TTC549 (cell line): Measurements from ENCODE around the gene ZMYND10.
A peak's percentile ranks its signal among the peaks of the same experiment; 100 is the strongest.

ENCODE experiments used
- FAIRE-seq: peaks from 2 replicates; lab custom pipeline; 2012; peaks lifted over from hg19 to GRCh38; lab: Jason Lieb, UNC

The ZMYND10 gene

GRCh38 chr3:50370594-50370993 lies 25.1 kb upstream of the ZMYND10 start:
- no peak for FAIRE-seq

- no peak for FAIRE-seq
Measured at GRCh38 chr3:50369012-50369670, 23.6 kb upstream of the ZMYND10 start.

- no peak for FAIRE-seq
Measured at GRCh38 chr3:50365842-50366220, 20.3 kb upstream of the ZMYND10 start.

GRCh38 chr3:50365080-50365841 lies 19.7 kb upstream of the ZMYND10 start:
- FAIRE-seq, result no peak

GRCh38 chr3:50364573-50365079 lies 19.1 kb upstream of the ZMYND10 start:
- no peak for FAIRE-seq

GRCh38 chr3:50359760-50360110 lies 14.2 kb upstream of the ZMYND10 start:
- no peak for FAIRE-seq

GRCh38 chr3:50358911-50359759 lies 13.6 kb upstream of the ZMYND10 start, which contains the start of gene TMEM115:
TSS of gene TMEM115 (minus strand) at chr3:50359521. CDS start at chr3:50359063, 458 bp downstream.
- peak; percentile 93 for FAIRE-seq

- FAIRE-seq, result no peak
Measured at GRCh38 chr3:50358355-50358910, 12.9 kb upstream of the ZMYND10 start.

GRCh38 chr3:50357481-50357880 lies 11.9 kb upstream of the ZMYND10 start:
- no peak for FAIRE-seq

- FAIRE-seq, result no peak
Measured at GRCh38 chr3:50356553-50356952, 11.0 kb upstream of the ZMYND10 start.

- FAIRE-seq, result no peak
Measured at GRCh38 chr3:50355829-50356552, 10.5 kb upstream of the ZMYND10 start.

- no peak for FAIRE-seq
Measured at GRCh38 chr3:50354850-50355249, 9.3 kb upstream of the ZMYND10 start.

GRCh38 chr3:50354186-50354764 lies 8.7 kb upstream of the ZMYND10 start:
- no peak for FAIRE-seq

GRCh38 chr3:50353245-50354004 lies 7.9 kb upstream of the ZMYND10 start:
- FAIRE-seq, result no peak

GRCh38 chr3:50352781-50353180 lies 7.2 kb upstream of the ZMYND10 start:
- no peak for FAIRE-seq

- FAIRE-seq, result no peak
Measured at GRCh38 chr3:50351323-50351697, 5.8 kb upstream of the ZMYND10 start.

- FAIRE-seq, result no peak
Measured at GRCh38 chr3:50350527-50351322, 5.2 kb upstream of the ZMYND10 start, which contains the start of the genes CYB561D2 and NPRL2. TSS of gene CYB561D2 (plus strand) at chr3:50350862. CDS start at chr3:50351434, 572 bp downstream. TSS of gene NPRL2 (minus strand) at chr3:50350775. CDS start at chr3:50350652, 123 bp downstream.

GRCh38 chr3:50350213-50350526 lies 4.6 kb upstream of the ZMYND10 start:
- no peak for FAIRE-seq

- FAIRE-seq, result peak; percentile 53
Measured at GRCh38 chr3:50347187-50347813, 1.8 kb upstream of the ZMYND10 start.
